ENCODE data around the gene RRP15.

The RRP15 gene

GRCh38 chr1:218342091-218342490 is 57.0 kb downstream of the RRP15 start:
- DNase-seq, result no peak

GRCh38 chr1:218344814-218345672 is 60.0 kb downstream of the RRP15 start, which contains the start of gene TGFB2:
Gene TGFB2, plus strand, starts transcription at chr1:218345336. Its CDS starts 1,366 bp downstream, at chr1:218346702.
- peak; percentile 82 for DNase-seq

- peak; percentile 78 for DNase-seq
These were observed 60.7 kb downstream of the RRP15 start for GRCh38 chr1:218345673-218346390.

GRCh38 chr1:218346391-218347204 is 61.5 kb downstream of the RRP15 start:
- DNase-seq, result peak; percentile 45

GRCh38 chr1:218347336-218347722 is 62.2 kb downstream of the RRP15 start:
- DNase-seq, result peak; percentile 57

- peak; percentile 76 for DNase-seq
These were observed 62.9 kb downstream of the RRP15 start for GRCh38 chr1:218347723-218348627.

- DNase-seq, result no peak
These were observed 63.6 kb downstream of the RRP15 start for GRCh38 chr1:218348628-218349071.

GRCh38 chr1:218349348-218350034 is 64.4 kb downstream of the RRP15 start:
- no peak for DNase-seq

- no peak for DNase-seq
These were observed 65.0 kb downstream of the RRP15 start for GRCh38 chr1:218350035-218350525.

GRCh38 chr1:218350801-218351266 is 65.7 kb downstream of the RRP15 start:
- peak; percentile 98 for DNase-seq

GRCh38 chr1:218351391-218352074 is 66.4 kb downstream of the RRP15 start:
- peak; percentile 74 for DNase-seq

GRCh38 chr1:218352075-218352438 is 67.0 kb downstream of the RRP15 start:
- peak; percentile 13 for DNase-seq

- DNase-seq, result no peak
These were observed 68.6 kb downstream of the RRP15 start for GRCh38 chr1:218353656-218354055.

GRCh38 chr1:218355278-218355677 is 70.2 kb downstream of the RRP15 start:
- no peak for DNase-seq

GRCh38 chr1:218357211-218357892 is 72.3 kb downstream of the RRP15 start:
- no peak for DNase-seq

GRCh38 chr1:218357893-218358232 is 72.8 kb downstream of the RRP15 start:
- no peak for DNase-seq

- DNase-seq, result peak; percentile 71
These were observed 76.4 kb downstream of the RRP15 start for GRCh38 chr1:218361298-218362065.

GRCh38 chr1:218362418-218363076 is 77.5 kb downstream of the RRP15 start:
- no peak for DNase-seq

All from fibroblast of skin of scalp (primary cell).